ENCODE results near the gene DDB1.
"Not testable (repeated sequence)": the region's sequence is repeated elsewhere in the genome, so short reads cannot be mapped to it uniquely, and the experiment has no call there.

Gene DDB1

DNA sequence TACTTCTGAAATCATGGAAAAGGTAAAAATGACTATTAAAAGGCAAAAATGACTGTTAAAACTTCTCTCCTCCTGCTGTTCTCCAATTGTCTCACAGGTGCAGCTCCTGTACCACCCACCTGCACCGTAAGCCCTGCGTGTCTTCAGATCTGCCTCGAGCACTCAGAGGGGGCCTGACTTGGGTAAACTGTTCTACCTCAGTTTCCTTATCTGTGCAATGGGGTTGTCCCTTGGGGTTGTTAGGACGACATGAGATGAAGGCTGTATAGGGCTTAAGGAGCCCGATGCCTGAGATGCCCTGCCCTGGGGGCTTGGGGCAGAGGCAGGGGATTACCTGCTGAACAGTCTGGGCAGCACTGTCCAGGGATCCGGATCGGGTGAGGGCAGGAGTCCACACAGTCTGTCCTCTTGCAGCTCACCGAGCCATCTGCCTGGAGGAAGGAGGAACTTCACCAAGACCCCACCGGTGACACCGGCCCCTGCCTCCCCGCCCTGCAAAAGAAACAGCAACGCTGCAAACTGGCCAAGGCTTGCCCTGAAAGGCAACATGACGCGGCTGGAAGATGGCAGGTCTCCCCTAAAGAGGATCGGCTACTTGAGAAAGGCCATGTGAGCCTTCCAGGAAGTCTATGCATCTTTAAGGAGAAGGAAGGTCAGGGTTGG lies 64.2 kb downstream of the DDB1 start:
- no peak for DNase-seq (ENCODE audit: low read depth)

DNA sequence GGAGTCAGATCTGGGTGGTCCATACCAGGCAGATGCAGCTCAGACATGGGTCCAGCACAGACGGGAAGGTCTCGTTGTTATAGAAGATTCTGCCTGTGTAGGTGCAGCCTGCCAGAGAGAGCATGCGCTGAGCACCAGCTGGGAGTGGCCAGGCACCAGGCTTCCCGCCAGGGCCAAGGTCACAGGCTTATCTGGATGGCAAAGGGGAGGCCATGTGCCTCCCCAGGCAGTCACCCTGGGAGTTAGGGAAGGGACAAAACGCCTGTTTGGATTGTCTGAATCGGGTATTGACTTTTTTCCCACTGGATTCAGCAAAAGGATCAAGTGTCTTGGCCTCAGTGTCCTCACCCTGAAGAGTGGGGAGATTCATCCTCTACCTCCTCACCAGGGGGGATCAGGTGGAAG lies 65.5 kb downstream of the DDB1 start:
- DNase-seq (ENCODE audit: low read depth): no peak

DNA sequence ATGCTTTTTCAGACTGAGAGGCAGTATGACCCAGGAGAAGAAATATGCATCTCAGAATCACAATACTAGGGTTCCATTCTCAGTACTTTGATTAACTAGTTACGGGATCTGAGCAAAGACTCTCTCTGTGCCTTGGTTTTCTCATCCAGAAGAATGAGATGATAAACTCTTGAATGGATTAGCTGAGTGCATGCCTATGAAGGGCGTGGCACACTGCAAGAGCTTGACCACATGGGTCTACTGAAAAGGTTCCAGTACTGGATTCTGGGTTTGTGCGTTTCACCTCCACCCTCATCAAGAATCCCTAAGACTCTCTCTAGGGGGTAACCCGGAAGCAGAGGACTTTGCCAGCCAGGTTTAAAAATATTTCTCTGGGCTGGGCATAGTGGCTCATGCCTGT lies 66.3 kb downstream of the DDB1 start:
- peak; percentile 56 for DNase-seq (ENCODE audit: low read depth)

DNA sequence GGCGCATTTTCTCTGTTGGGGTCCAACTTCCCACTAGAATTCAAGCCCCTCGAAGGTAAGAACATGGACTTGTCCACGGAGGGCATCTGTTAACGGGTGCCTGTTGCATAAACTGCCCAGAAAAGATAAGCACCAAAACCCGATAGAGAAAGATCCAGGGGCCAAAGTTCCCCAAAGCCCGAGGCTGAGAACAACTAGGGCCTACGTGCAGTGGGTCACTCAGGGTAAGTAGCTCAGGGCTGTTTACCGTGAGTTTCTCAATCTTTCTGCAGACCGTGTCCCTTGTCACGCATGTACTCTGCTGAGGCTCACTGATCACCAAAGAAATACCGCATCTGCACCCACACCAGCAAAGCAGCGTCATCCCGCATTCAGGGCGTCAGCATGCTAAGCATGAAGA lies 67.5 kb downstream of the DDB1 start:
- DNase-seq (ENCODE audit: low read depth): no peak

DNA sequence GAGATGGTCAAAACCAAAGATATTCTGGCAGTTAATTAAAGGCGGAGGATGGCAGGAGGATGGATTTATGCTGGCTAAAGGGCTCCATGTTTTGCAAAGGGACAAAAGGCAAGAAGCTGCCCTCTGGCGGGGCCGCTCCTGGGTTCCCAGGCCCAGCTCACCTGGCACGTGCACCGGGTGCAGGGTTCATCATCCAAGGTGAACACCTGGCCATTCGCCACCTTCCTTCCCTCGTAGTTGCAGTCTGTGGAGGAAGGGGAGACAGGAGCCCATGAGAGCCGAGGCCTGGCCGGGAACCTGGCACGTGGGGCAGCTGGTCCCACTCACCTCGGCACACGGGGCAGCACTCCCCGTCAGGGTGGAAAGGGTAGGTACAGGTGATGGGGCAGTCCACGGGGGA lies 68.1 kb downstream of the DDB1 start:
- no peak for DNase-seq (ENCODE audit: low read depth)

DNA sequence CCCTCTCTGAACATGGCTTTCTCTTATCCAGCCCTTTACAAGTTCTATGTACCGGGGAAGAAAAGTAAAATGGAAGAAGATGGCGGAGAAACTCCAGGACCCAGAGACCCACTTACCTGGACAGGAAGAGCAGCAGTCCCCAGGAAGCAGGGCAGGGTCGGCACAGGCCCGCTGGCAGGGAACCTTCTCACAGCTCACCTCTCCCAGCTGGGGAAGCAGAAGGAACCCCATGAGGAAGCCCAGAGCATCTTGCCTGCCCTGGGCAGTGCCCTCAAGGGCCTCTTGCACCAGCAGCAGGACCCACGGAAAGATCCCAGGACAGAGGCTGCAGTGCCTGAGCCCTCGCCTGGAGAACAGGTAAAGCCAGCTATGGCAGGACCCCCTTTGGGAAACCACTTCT lies 68.5 kb downstream of the DDB1 start:
- no peak for DNase-seq (ENCODE audit: low read depth)

DNA sequence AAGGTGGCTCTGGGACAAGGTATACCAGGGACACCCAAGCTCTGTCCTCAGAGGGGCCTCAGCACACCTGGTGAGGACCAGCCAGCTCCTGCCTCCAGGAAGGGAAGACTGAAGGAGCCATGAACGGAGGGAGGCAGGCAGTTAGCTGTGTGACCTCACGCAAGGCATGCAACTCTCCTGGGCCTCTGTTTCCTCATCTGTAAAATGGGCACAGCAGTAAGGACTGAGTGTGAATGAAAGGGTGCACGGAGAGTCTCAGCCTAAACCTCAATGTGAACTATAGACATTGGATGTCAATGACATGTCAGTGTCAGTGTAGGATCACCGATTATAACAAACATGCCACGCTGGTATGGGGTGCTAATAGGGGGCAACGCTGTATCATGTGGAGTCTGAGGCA lies 73.5 kb downstream of the DDB1 start:
- no peak for DNase-seq (ENCODE audit: low read depth)

DNA sequence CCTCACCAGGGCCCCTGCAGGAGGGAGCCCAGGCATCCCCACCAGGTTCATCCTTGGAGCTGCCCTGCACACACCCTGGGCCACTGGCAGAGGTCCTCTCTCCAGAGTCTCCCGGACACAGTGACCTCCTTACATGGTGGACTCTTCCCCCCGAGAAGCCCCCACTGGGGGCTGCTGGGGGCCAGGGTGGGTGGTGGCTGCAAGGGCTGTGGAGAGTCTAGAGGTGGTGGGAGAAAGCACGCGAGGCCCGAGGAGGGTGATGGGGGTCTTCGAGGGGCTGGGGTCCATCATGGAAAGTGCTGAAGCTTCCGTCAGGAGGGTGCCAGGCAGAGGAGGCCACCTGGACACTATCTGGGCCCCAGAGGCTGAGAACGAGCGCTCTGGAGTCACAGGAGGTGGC lies 74.4 kb downstream of the DDB1 start:
- DNase-seq (ENCODE audit: low read depth): no peak

DNA sequence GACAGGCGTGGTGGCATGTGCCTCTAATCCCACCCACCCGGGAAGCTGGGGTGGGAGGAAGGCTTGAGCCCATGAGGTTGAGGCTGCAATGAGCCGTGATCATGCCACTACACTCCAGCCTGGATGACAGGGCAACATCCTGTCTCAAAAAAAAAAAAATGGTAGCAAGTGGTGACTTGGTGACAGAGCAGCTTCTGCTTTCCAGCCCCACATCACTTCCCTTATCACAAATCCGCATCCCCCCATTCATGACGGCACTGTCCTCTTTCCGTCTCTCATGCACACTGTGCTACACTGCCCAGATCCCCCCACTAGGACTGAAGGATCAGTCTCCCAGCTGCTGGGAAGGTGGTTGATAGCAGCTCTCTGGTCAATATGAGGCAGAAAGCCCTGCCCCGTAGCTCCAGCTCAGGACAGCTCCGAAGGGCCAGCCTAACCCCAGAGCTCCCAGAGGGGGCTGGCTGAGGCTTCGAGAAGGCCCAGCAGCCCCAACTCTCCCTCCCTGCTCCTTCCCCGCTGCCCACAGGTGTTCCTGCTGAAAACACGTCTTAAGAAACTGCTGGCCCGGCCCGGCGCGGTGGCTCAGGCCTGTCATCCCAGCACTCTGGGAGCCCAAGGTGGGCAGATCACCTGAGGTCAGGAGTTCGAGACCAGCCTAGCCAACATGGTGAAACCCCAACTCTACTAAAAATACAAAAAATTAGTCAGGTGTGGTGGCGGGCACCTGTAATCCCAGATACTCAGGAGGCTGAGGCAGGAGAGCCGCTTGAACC lies 76.0 kb downstream of the DDB1 start:
- no peak for DNase-seq (ENCODE audit: low read depth)

DNA sequence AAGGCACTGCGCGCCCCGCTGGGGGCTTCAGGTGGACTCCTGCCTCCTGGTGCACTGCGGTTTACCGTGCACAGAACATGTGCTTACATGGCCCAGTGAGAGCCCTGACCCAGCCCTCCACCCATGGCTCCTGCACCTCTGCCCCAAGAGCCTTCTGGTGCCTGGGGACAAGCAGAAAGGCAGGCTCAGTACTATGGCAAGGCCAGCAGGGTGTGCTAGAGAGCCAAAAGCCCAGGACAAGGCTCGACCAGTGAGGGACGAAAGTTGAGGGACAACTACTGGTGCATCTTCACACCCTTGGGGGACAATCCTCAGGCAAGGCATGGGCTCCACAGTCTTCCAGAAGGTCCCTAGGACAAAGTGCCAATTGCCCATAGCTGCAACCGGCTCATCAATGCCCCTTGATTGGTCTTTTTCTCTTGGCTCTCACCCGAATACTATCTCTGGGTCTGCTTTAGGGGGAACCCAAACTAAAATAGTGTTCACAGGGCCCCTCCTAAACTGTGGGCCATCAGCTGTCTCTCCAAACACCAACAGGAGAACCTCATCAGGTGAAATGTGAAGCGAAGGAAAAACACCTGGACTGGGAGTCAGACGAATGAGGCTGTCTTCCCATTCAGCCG lies 78.4 kb downstream of the DDB1 start:
- peak; percentile 59 for DNase-seq (ENCODE audit: low read depth)

DNA sequence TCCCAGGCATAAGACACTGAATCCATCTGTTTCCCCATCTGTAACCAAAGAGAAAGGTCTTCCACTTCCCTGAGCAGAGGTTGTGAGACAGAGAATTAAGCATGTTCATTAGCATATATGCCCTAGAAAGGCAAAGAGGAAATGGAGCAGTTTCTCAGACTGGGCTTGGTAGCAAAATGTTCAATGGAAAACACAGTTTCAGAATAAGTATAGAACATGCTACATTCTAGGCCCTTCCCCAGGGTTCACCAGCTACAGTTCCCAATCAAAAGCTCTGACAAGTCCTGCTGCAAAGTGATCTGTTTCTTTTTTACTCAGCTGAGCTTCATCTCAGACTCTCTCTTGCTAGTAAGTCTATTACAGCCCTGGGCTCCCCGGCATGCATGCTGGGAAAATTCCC lies 80.6 kb downstream of the DDB1 start:
- DNase-seq (ENCODE audit: low read depth): not testable (repeated sequence)

DNA sequence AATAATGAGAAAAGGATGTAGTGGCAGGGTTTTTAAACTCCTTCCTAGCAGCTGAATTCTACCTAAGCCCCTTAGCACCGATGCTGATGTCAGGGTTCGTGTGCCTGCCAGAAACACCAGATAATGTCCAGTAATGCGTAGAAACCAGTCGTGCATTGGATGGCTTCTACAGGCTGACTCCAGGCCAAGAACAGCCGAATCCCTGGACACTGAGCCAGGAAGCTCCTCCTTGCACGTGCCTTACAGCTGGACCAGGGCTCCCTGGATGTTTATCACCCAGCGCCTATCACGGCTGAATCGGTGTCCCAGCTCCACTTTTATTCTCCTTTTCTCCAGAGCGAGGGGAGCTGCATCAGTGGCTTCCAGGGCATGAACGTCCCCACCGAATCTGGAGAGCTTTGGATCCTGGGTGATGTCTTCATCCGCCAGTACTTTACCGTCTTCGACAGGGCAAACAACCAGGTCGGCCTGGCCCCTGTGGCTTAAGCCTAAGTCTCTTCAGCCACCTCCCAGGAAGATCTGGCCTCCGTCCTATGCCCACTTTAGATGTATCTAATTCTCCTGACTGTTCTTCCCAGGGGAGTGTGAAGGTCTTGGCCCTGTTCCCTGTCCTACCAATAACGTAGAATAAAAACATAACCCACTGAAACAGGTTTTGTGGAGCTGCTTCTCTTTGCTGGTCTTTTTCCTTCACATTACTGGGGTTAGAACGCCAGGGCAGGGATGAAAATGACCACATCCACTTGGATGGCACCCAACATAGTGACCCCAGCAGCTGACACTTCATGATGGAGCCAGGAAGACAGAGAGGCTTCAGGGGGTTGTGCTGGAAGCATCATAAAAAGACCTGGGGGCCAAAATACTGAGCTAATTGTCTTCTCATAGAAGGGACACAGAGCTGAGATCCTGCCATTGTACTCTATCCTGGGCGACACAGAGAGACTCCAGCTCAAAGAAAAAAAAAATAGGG lies 81.8 kb downstream of the DDB1 start:
- DNase-seq (ENCODE audit: low read depth): not testable (repeated sequence)

All from iris pigment epithelial cell (primary cell).